GM18511 (cell line): ENCODE measurements around the gene NYNRIN.
A peak's percentile ranks its signal among the peaks of the same experiment; 100 is the strongest.

ENCODE experiments used
- ATAC-seq: cut with Tn5 transposase; IDR thresholded peaks from one replicate; pipeline ENCODE4 v1.9.1; 2021; ENCODE audit warnings: mild to moderate bottlenecking, moderate library complexity; ENCODE audit not compliant: unreplicated experiment

Gene NYNRIN

GRCh38 chr14:24414077-24414476, 15.3 kb downstream of the NYNRIN start:
- ATAC-seq = no peak

- ATAC-seq = no peak
Measured at GRCh38 chr14:24414732-24415420, 16.1 kb downstream of the NYNRIN start.

- no peak for ATAC-seq
Measured at GRCh38 chr14:24415421-24416253, 16.8 kb downstream of the NYNRIN start.

GRCh38 chr14:24416254-24416931, 17.6 kb downstream of the NYNRIN start:
- ATAC-seq = no peak

GRCh38 chr14:24416932-24417619, 18.3 kb downstream of the NYNRIN start:
- no peak for ATAC-seq

GRCh38 chr14:24417832-24418491, 19.2 kb downstream of the NYNRIN start:
- ATAC-seq = no peak

GRCh38 chr14:24418492-24418873, 19.7 kb downstream of the NYNRIN start:
- ATAC-seq = no peak

- ATAC-seq = no peak
Measured at GRCh38 chr14:24422261-24422660, 23.5 kb downstream of the NYNRIN start.

GRCh38 chr14:24422694-24423601, 24.1 kb downstream of the NYNRIN start:
- no peak for ATAC-seq

GRCh38 chr14:24425704-24426103, 26.9 kb downstream of the NYNRIN start:
- ATAC-seq = no peak

- no peak for ATAC-seq
Measured at GRCh38 chr14:24426150-24426911, 27.5 kb downstream of the NYNRIN start.

GRCh38 chr14:24426912-24427536, 28.2 kb downstream of the NYNRIN start:
- no peak for ATAC-seq

- ATAC-seq = no peak
Measured at GRCh38 chr14:24427537-24428508, 29.0 kb downstream of the NYNRIN start.

- ATAC-seq = no peak
Measured at GRCh38 chr14:24428628-24429394, 30.0 kb downstream of the NYNRIN start.

- ATAC-seq = peak; percentile 88
Measured at GRCh38 chr14:24429395-24430142, 30.8 kb downstream of the NYNRIN start, which contains the start of the genes CBLN3 and KHNYN. Gene CBLN3 (minus strand): TSS chr14:24429668. CDS start chr14:24429054, 614 bp downstream. Gene KHNYN (plus strand): TSS chr14:24429954. CDS start chr14:24430731, 777 bp downstream.
